Panc1 (cell line): ENCODE measurements around the gene ASPSCR1. TPM values are rescaled to one million over a fixed set of nuclear protein-coding genes. Genes with fewer than 3 reads are reported as not detected.

Experiments used
- ATAC-seq: fragments of 200-7000 bp; cut with Tn5 transposase; 2 replicates; pipeline ENCODE4 v1.9.1; 2020; ENCODE audit warnings: mild to moderate bottlenecking, moderate library complexity
- BruUV-seq: library from RNA; stranded (reverse); fragments of 400-500 nt; replicated peaks from 2 replicates; lab custom pipeline; 2021; lab: Mats Ljungman, UMichigan
- CTCF ChIA-PET: fragments of 300-600 bp; sonication (Branson Sonifier 250); formaldehyde crosslinking; loops from one replicate; lab custom pipeline; 2022; ENCODE audit warnings: antibody characterized with exemption; lab: Charles Lee
- POLR2A ChIA-PET: fragments of 300-600 bp; sonication (Branson Sonifier 250); formaldehyde crosslinking; loops from one replicate; lab custom pipeline; 2022; ENCODE audit warnings: antibody characterized with exemption; lab: Charles Lee
- DNase-seq: peaks from one replicate; pipeline ENCODE4 v3.0.0-alpha.2; 2010; ENCODE audit warnings: low read depth, low spot score
- H3K27ac ChIP-seq: 2 replicates; pipeline ENCODE4 v1.5.1; 2011; ENCODE audit warnings: mild to moderate bottlenecking, low read length, inconsistent platforms
- H3K27me3 ChIP-seq: fragments of 200-500 bp; sonication (Bioruptor generic); 2 replicates; pipeline ENCODE4 v1.6.0; 2014; ENCODE audit warnings: low read length, inconsistent platforms; ENCODE audit not compliant: control insufficient read depth, insufficient read depth
- H3K36me3 ChIP-seq: fragments of 200-500 bp; sonication (Bioruptor generic); 2 replicates; pipeline ENCODE4 v1.5.1; 2014; ENCODE audit warnings: inconsistent platforms, mild to moderate bottlenecking, low read length, moderate library complexity; ENCODE audit not compliant: control insufficient read depth, insufficient read depth
- H3K4me1 ChIP-seq: 2 replicates; pipeline ENCODE4 v1.5.1; 2011; ENCODE audit warnings: inconsistent platforms, mild to moderate bottlenecking, low read length, moderate library complexity; ENCODE audit not compliant: control insufficient read depth, insufficient read depth
- H3K4me3 ChIP-seq, 2 experiments: 2 replicates each; pipeline ENCODE4 v1.5.1; 2011 to 2012; ENCODE audit warnings: low read depth in 2 of 2, low read length in 2 of 2, mild to moderate bottlenecking in 2 of 2, inconsistent platforms in 1 of 2, moderate library complexity in 1 of 2
- H3K9me3 ChIP-seq: fragments of 200-500 bp; sonication (Bioruptor generic); 2 replicates; pipeline ENCODE4 v1.5.1; 2014; ENCODE audit warnings: low read depth, mild to moderate bottlenecking, inconsistent platforms, low read length, moderate library complexity; ENCODE audit not compliant: control insufficient read depth, insufficient read depth
- CTCF ChIP-seq: fragments of 450-650 bp; IDR thresholded peaks from 2 replicates; pipeline ENCODE4 v1.5.1; 2017; ENCODE audit warnings: mild to moderate bottlenecking
- POLR2AphosphoS5 ChIP-seq: IDR thresholded peaks from 2 replicates; pipeline ENCODE4 v1.6.1; 2012; ENCODE audit warnings: mild to moderate bottlenecking, low read depth, low read length, moderate library complexity
- REST ChIP-seq, 2 experiments: IDR thresholded peaks; 2 replicates each; pipeline ENCODE4 v1.6.1; 2011 to 2012; ENCODE audit warnings: low read depth in 2 of 2, control low read depth in 1 of 2, low read length in 1 of 2, mild to moderate bottlenecking in 1 of 2, moderate library complexity in 1 of 2; ENCODE audit not compliant: insufficient read depth in 1 of 2
- SIN3A ChIP-seq: IDR thresholded peaks from 2 replicates; pipeline ENCODE4 v1.6.1; 2012; ENCODE audit warnings: low read depth, mild to moderate bottlenecking, low read length, moderate library complexity, borderline replicate concordance; ENCODE audit not compliant: insufficient read depth
- TCF7L2 ChIP-seq: IDR thresholded peaks from 2 replicates; pipeline ENCODE4 v1.6.1; 2011; ENCODE audit warnings: mild to moderate bottlenecking, low read depth, low read length, inconsistent platforms
- in situ Hi-C: cut with HindIII; loops from 2 replicates; pipeline ENCODE4 v1.10.0; 2016; ENCODE audit warnings: low sequenced_read_pairs, low pct_unique_long_range_greater_than_20kb
- intact Hi-C: fragments of 100-400 bp; cut with micrococcal nuclease; formaldehyde crosslinking; loops from one replicate; pipeline ENCODE4 v1.10.0; 2022; ENCODE audit not compliant: unreplicated experiment
- total RNA-seq: library from RNA; stranded (reverse); gene quantifications from one replicate; pipeline ENCODE4 v1.2.1, GENCODE V29; 2021; ENCODE audit not compliant: unreplicated experiment

The ASPSCR1 gene
- total RNA-seq, 1 experiment from 2014 or later: 64.7 TPM

- DNase-seq (no peak), ATAC-seq (peak; percentile 64)
- H3K4me1 ChIP-seq: peaks cover 38% of the 10 kb centered on the region
- peak overlapping the region; percentile 58 to 74 for H3K4me3 ChIP-seq
- in situ Hi-C loops (no loop called here), intact Hi-C loops (loop anchor here (2.0 to 10.0 kb wide), 2 partner anchors 59 to 157 kb away; partner anchors contain the start of gene P4HB)
- H3K9me3 ChIP-seq: no peaks in the 10 kb centered on the region
- POLR2A ChIA-PET: no interaction called here
- BruUV-seq: no TSS peak
- CTCF ChIA-PET: interaction anchor here (0.6 to 5.3 kb wide), 6 partner anchors 9 to 128 kb away, joined by 3 to 37 read pairs (median 6); partner anchors contain the start of genes MAFG and NOTUM
- no peaks in the 10 kb centered on the region for H3K27me3 ChIP-seq
- TF ChIP-seq SIN3A (peak; percentile 54; the same call in 1 of the 2 replicates), REST (IDR thresholded peaks at IDR 0.05; ENCODE audit: insufficient read depth in 1 of 2, low read depth in 2 of 2, low read length in 1 of 2) (peak in 1 of 2 experiments; percentile 40; a peak in 1 of 4 replicates), TCF7L2 (no peak), POLR2AphosphoS5 (no peak), CTCF (peak; percentile 93)
- H3K27ac ChIP-seq: peak overlapping the region; percentile 63
- no peaks in the 10 kb centered on the region; the same call in 1 of the 2 replicates for H3K36me3 ChIP-seq
Measured at GRCh38 chr17:82021107-82021899, 43.9 kb downstream of the ASPSCR1 start.

GRCh38 chr17:82021900-82022309, 44.5 kb downstream of the ASPSCR1 start:
- DNase-seq (no peak), ATAC-seq (no peak)
- in situ Hi-C loops: no loop called here
- H3K27ac ChIP-seq: peak overlapping the region; percentile 63
- intact Hi-C loops: loop anchor here (2.0 to 10.0 kb wide), 2 partner anchors 59 to 157 kb away; partner anchors contain the start of gene P4HB
- no peaks in the 10 kb centered on the region for H3K9me3 ChIP-seq
- POLR2A ChIA-PET: no interaction called here
- H3K36me3 ChIP-seq: no peaks in the 10 kb centered on the region; the same call in 1 of the 2 replicates
- no TSS peak for BruUV-seq
- H3K4me1 ChIP-seq: peaks cover 38% of the 10 kb centered on the region
- H3K4me3 ChIP-seq: peak overlapping the region; percentile 58 to 74
- CTCF ChIA-PET: interaction anchor here (0.6 to 5.3 kb wide), 3 partner anchors 9 to 61 kb away, joined by 3 to 37 read pairs (median 5); partner anchors contain the start of gene NOTUM
- no peaks in the 10 kb centered on the region for H3K27me3 ChIP-seq
- TF ChIP-seq SIN3A (0 out of 2 replicates have a peak, but pooled peaks have one; percentile 16), REST (IDR thresholded peaks at IDR 0.05; ENCODE audit: insufficient read depth in 1 of 2, low read depth in 2 of 2, low read length in 1 of 2) (no peak), TCF7L2 (no peak), POLR2AphosphoS5 (no peak)
